ENCODE data around the gene MAPKAPK2.

DNA sequence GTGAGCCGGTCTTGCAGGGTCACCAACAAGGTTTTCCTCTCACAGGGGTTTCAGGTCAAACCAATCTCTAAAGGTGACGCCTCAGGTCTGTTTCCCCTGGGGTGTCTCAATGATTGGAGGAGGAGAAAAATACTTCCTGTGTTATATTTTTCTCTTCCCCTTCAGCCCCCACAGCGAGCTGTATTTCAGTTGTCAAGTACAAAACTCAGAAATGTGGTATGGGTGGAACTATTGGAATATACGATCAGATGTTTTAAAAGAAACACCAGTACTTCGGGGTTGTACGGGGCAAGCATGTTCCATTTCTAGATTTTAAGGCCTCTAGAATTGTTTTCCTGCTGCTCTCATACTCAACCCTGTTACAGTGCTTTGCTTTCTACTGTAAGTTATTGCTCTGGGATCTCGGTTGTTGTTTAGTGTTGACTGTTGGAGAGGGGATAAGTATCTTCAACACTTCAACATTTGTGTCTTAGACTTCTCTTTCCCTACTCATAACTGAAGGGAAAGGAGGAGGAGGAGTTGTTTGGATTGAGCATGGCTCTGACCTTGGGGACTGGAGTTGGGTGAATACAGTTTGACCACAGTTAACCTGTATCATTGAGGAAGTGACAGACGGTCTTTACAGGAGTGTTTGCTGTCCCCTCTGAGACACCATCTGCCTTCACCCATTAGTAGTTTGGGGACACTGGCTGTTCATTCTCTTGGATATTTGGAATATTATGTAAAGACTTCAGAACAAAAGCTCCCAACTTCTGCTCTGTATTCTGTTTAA lies 2.0 kb downstream of the MAPKAPK2 start:
- TF ChIP-seq, protein P1, sequence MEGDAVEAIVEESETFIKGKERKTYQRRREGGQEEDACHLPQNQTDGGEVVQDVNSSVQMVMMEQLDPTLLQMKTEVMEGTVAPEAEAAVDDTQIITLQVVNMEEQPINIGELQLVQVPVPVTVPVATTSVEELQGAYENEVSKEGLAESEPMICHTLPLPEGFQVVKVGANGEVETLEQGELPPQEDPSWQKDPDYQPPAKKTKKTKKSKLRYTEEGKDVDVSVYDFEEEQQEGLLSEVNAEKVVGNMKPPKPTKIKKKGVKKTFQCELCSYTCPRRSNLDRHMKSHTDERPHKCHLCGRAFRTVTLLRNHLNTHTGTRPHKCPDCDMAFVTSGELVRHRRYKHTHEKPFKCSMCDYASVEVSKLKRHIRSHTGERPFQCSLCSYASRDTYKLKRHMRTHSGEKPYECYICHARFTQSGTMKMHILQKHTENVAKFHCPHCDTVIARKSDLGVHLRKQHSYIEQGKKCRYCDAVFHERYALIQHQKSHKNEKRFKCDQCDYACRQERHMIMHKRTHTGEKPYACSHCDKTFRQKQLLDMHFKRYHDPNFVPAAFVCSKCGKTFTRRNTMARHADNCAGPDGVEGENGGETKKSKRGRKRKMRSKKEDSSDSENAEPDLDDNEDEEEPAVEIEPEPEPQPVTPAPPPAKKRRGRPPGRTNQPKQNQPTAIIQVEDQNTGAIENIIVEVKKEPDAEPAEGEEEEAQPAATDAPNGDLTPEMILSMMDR (IDR thresholded peaks at IDR 0.05; ENCODE audit: poor library complexity), result no peak
- no peak for TF ChIP-seq EZH2 (IDR thresholded peaks at IDR 0.05; ENCODE audit: borderline replicate concordance)

Measured in hepatocyte (in vitro differentiated cells).